GM23338 (cell line): Measurements from ENCODE around the gene RALGPS1. TPM values are rescaled to one million over a fixed set of nuclear protein-coding genes. Genes with fewer than 3 reads are reported as not detected.

ENCODE experiments used
- ATAC-seq: fragments of 200-7000 bp; cut with Tn5 transposase; 3 replicates; pipeline ENCODE4 v1.9.1; 2020
- DNase-seq: peaks from one replicate; pipeline ENCODE4 v3.0.0-alpha.2; 2015; ENCODE audit warnings: low spot score
- H2AFZ ChIP-seq: fragments of 200-600 bp; sonication (generic); 2 replicates; pipeline ENCODE4 v1.8.0; 2016; ENCODE audit warnings: antibody characterized with exemption, mild to moderate bottlenecking, moderate library complexity
- H3F3A ChIP-seq: fragments of 200-600 bp; sonication (generic); replicated peaks from 2 replicates; pipeline ENCODE4 v1.8.0; 2017; ENCODE audit warnings: antibody characterized with exemption, mixed run types, low read depth
- H3K27ac ChIP-seq: fragments of 200-600 bp; sonication (generic); 2 replicates; pipeline ENCODE4 v1.6.1; 2016; ENCODE audit warnings: low read depth
- H3K27me3 ChIP-seq: fragments of 200-600 bp; sonication (generic); 2 replicates; pipeline ENCODE4 v1.8.0; 2016; ENCODE audit warnings: mild to moderate bottlenecking, mixed run types, moderate library complexity; ENCODE audit not compliant: insufficient read depth
- H3K36me3 ChIP-seq: fragments of 200-600 bp; sonication (generic); 2 replicates; pipeline ENCODE4 v1.8.0; 2016; ENCODE audit warnings: mild to moderate bottlenecking; ENCODE audit not compliant: insufficient read depth
- H3K4me1 ChIP-seq: fragments of 200-600 bp; sonication (generic); 2 replicates; pipeline ENCODE4 v1.8.0; 2016; ENCODE audit warnings: mild to moderate bottlenecking, moderate library complexity; ENCODE audit not compliant: insufficient read depth
- H3K4me2 ChIP-seq: fragments of 200-600 bp; sonication (generic); 2 replicates; pipeline ENCODE4 v1.7.1; 2017; ENCODE audit warnings: mixed run types
- H3K4me3 ChIP-seq: fragments of 200-600 bp; sonication (generic); 2 replicates; pipeline ENCODE4 v1.6.1; 2016; ENCODE audit warnings: mixed run types
- H3K79me2 ChIP-seq: fragments of 200-600 bp; sonication (generic); replicated peaks from 2 replicates; pipeline ENCODE4 v1.8.0; 2017; ENCODE audit warnings: mild to moderate bottlenecking; ENCODE audit not compliant: insufficient read depth
- H3K9me2 ChIP-seq: fragments of 200-600 bp; sonication (generic); 2 replicates; pipeline ENCODE4 v1.8.0; 2017; ENCODE audit not compliant: insufficient read depth
- H4K20me1 ChIP-seq: fragments of 200-600 bp; sonication (generic); replicated peaks from 2 replicates; pipeline ENCODE4 v1.8.0; 2017; ENCODE audit warnings: mild to moderate bottlenecking; ENCODE audit not compliant: insufficient read depth
- H3K27ac Mint-ChIP-seq: 2 replicates; pipeline ENCODE4 v1.8.0; 2020; ENCODE audit warnings: inconsistent platforms, mild to moderate bottlenecking, moderate library complexity, mixed read lengths
- H3K27me3 Mint-ChIP-seq: 3 replicates; pipeline ENCODE4 v1.8.0; 2022; ENCODE audit warnings: low read depth, mild to moderate bottlenecking, moderate library complexity, mixed read lengths, inconsistent platforms; ENCODE audit not compliant: insufficient read depth, poor library complexity
- H3K36me3 Mint-ChIP-seq: 3 replicates; pipeline ENCODE4 v1.8.0; 2021; ENCODE audit warnings: low read depth, mild to moderate bottlenecking, inconsistent platforms, moderate library complexity, mixed read lengths
- H3K4me1 Mint-ChIP-seq: 3 replicates; pipeline ENCODE4 v1.8.0; 2020; ENCODE audit warnings: mild to moderate bottlenecking, inconsistent platforms, mixed read lengths
- H3K4me3 Mint-ChIP-seq: 3 replicates; pipeline ENCODE4 v1.8.0; 2021; ENCODE audit warnings: moderate library complexity, mild to moderate bottlenecking, inconsistent platforms, mixed read lengths
- H3K9me3 Mint-ChIP-seq: 3 replicates; pipeline ENCODE4 v1.8.0; 2020; ENCODE audit warnings: moderate library complexity, mild to moderate bottlenecking, inconsistent platforms, mixed read lengths
- CREB1 ChIP-seq: fragments of 250-450 bp; sonication (Bioruptor Pico); IDR thresholded peaks from 2 replicates; pipeline ENCODE4 v1.5.0; 2020; ENCODE audit warnings: low read depth, mild to moderate bottlenecking, moderate library complexity
- ETS1 ChIP-seq: IDR thresholded peaks from 2 replicates; pipeline ENCODE4 v1.6.1; 2016; ENCODE audit warnings: antibody characterized with exemption
- EZH2phosphoT487 ChIP-seq: fragments of 200-600 bp; sonication (generic); IDR thresholded peaks from one replicate; pipeline ENCODE4 v1.8.1; 2018; ENCODE audit warnings: antibody characterized with exemption; ENCODE audit not compliant: unreplicated experiment
- JUNB ChIP-seq: IDR thresholded peaks from one replicate; pipeline ENCODE4 v1.6.1; 2016; ENCODE audit warnings: antibody characterized with exemption; ENCODE audit not compliant: unreplicated experiment
- ZNF114 ChIP-seq: fragments of 250-450 bp; sonication (Bioruptor Pico); IDR thresholded peaks from 2 replicates; pipeline ENCODE4 v1.5.0; 2020; ENCODE audit warnings: mild to moderate bottlenecking, moderate library complexity
- ZNF462 ChIP-seq: fragments of 250-450 bp; sonication (Bioruptor Pico); IDR thresholded peaks from 2 replicates; pipeline ENCODE4 v1.5.0; 2020; ENCODE audit warnings: mild to moderate bottlenecking, moderate library complexity
- polyA plus RNA-seq: library from polyadenylated mRNA; unstranded; fragments of >200 nt; fragmentation: Nextera tagmentation; extraction: Ambion mirVana; gene quantifications from 2 replicates; pipeline ENCODE4 v1.2.1, GENCODE V29; 2016
- total RNA-seq: library from RNA; depleted of rRNA; stranded (reverse); fragments of >200 nt; shearing (Covaris generic); gene quantifications from 2 replicates; pipeline ENCODE4 v1.2.3, GENCODE V29; 2014
- TF ChIP-seq, protein P1 (sequence below): IDR thresholded peaks from one replicate; pipeline ENCODE4 v1.6.1; 2018; ENCODE audit warnings: antibody characterized with exemption; ENCODE audit not compliant: unreplicated experiment
- TF ChIP-seq, protein P2 (sequence below), 2 experiments: fragments of 200-600 bp in 1 of 2; sonication (generic) in 1 of 2; conservative IDR thresholded peaks; 2 replicates each; pipeline versions ENCODE4 v1.5.1 to v1.6.1; 2016 to 2017; ENCODE audit warnings: antibody characterized with exemption in 2 of 2, low read depth in 2 of 2, mild to moderate bottlenecking in 2 of 2, moderate library complexity in 1 of 2

The RALGPS1 gene
- total and polyA plus RNA-seq, 2 experiments from 2014 or later = 18.2 to 57.1 TPM

GRCh38 chr9:127154003-127154389 lies 239.4 kb downstream of the RALGPS1 start (continued):
- no peak for TF ChIP-seq ETS1
- TF ChIP-seq, protein P1, sequence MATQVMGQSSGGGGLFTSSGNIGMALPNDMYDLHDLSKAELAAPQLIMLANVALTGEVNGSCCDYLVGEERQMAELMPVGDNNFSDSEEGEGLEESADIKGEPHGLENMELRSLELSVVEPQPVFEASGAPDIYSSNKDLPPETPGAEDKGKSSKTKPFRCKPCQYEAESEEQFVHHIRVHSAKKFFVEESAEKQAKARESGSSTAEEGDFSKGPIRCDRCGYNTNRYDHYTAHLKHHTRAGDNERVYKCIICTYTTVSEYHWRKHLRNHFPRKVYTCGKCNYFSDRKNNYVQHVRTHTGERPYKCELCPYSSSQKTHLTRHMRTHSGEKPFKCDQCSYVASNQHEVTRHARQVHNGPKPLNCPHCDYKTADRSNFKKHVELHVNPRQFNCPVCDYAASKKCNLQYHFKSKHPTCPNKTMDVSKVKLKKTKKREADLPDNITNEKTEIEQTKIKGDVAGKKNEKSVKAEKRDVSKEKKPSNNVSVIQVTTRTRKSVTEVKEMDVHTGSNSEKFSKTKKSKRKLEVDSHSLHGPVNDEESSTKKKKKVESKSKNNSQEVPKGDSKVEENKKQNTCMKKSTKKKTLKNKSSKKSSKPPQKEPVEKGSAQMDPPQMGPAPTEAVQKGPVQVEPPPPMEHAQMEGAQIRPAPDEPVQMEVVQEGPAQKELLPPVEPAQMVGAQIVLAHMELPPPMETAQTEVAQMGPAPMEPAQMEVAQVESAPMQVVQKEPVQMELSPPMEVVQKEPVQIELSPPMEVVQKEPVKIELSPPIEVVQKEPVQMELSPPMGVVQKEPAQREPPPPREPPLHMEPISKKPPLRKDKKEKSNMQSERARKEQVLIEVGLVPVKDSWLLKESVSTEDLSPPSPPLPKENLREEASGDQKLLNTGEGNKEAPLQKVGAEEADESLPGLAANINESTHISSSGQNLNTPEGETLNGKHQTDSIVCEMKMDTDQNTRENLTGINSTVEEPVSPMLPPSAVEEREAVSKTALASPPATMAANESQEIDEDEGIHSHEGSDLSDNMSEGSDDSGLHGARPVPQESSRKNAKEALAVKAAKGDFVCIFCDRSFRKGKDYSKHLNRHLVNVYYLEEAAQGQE = no peak

DNA sequence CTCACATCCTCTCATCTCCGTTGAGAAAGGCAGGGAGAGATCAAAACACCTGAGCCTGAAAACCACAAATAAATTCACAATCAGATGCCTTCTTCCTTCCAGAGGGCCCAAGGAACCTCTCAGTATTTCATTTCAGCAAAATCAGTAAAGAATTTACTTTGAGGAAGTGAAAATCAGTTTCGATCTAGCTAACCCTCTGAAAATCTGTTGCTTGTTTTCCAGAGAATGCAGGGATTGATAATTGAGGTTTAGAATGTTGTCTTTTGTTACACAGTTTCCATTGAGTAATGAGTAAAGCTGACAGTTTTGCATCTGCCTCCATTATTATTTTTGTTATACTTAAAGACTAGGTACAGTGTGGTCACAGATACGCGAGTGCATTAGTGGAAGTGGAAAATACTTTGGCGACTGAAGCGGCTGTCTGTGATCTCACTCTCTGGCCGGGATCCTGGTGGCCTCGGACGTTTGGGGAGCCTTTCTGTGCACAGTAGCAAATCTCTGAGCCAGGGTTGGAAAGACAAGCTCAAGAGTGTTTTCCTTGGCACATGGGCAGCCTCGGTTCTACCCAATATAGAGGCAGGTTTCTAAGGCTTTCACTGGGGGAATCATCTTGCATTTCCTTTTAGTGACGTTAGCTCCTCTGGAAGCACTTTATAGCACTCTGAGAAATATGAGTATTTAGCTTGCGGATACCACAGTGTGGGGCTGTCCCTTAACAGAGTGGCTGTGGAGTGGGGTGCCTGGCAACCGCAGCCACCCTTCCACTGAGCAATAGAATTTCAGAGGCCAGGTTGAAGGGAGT lies 240.0 kb downstream of the RALGPS1 start:
- ATAC-seq (no peak), DNase-seq (no peak)
- Histone ChIP-seq H3K27ac (no peak overlapping the region), H3K36me3 (no peaks in the 10 kb centered on the region), H3K4me2 (no peak overlapping the region), H2AFZ (no peak overlapping the region), H3K79me2 (no peaks in the 10 kb centered on the region), H3F3A (no peaks in the 10 kb centered on the region), H3K4me3 (no peak overlapping the region), H3K27me3 (no peaks in the 10 kb centered on the region), H4K20me1 (no peaks in the 10 kb centered on the region), H3K4me1 (peaks cover 10% of the 10 kb centered on the region; the same call in 1 of the 2 replicates), H3K9me2 (no peaks in the 10 kb centered on the region)
- no peaks in the 10 kb centered on the region for H3K9me3 Mint-ChIP-seq
- H3K36me3 Mint-ChIP-seq = no peaks in the 10 kb centered on the region
- H3K27ac Mint-ChIP-seq = no peak overlapping the region
- peaks cover 2% of the 10 kb centered on the region for H3K27me3 Mint-ChIP-seq
- no peak overlapping the region for H3K4me3 Mint-ChIP-seq
- H3K4me1 Mint-ChIP-seq = peaks cover 7% of the 10 kb centered on the region
- TF ChIP-seq CREB1 (CRISPR knock-in tag) = no peak
- TF ChIP-seq EZH2phosphoT487 = no peak
- TF ChIP-seq JUNB = no peak
- TF ChIP-seq, protein P2, sequence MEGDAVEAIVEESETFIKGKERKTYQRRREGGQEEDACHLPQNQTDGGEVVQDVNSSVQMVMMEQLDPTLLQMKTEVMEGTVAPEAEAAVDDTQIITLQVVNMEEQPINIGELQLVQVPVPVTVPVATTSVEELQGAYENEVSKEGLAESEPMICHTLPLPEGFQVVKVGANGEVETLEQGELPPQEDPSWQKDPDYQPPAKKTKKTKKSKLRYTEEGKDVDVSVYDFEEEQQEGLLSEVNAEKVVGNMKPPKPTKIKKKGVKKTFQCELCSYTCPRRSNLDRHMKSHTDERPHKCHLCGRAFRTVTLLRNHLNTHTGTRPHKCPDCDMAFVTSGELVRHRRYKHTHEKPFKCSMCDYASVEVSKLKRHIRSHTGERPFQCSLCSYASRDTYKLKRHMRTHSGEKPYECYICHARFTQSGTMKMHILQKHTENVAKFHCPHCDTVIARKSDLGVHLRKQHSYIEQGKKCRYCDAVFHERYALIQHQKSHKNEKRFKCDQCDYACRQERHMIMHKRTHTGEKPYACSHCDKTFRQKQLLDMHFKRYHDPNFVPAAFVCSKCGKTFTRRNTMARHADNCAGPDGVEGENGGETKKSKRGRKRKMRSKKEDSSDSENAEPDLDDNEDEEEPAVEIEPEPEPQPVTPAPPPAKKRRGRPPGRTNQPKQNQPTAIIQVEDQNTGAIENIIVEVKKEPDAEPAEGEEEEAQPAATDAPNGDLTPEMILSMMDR (conservative IDR thresholded peaks at IDR 0.05; ENCODE audit: low read depth in 2 of 2) = no peak
- no peak for TF ChIP-seq ZNF462 (CRISPR knock-in tag)
- no peak for TF ChIP-seq ZNF114 (CRISPR knock-in tag)
